Aorta (tissue), 5 donors: ENCODE results near the gene CLEC14A. TPM values are rescaled to one million over a fixed set of nuclear protein-coding genes. Genes with fewer than 3 reads are reported as not detected.

Source experiments
- ATAC-seq: fragments of 200-7000 bp; cut with Tn5 transposase; one replicate; pipeline ENCODE4 v1.9.1; 2022; ENCODE audit warnings: moderate library complexity; ENCODE audit not compliant: low FRiP score
- DNase-seq, 2 donors: peaks; one replicate each; pipeline ENCODE4 v3.0.0-alpha.2; 2020
- H3K27ac ChIP-seq, 2 donors: one replicate each; pipeline ENCODE4 v1.5.1; 2013; ENCODE audit warnings: low read length in 2 of 2, mild to moderate bottlenecking in 2 of 2, moderate library complexity in 2 of 2, control low read depth in 1 of 2, inconsistent platforms in 1 of 2, low read depth in 1 of 2
- H3K27me3 ChIP-seq, 2 donors: one replicate each; pipeline ENCODE4 v1.6.1; 2013; ENCODE audit warnings: control low read depth in 1 of 2, low read length in 1 of 2, mild to moderate bottlenecking in 1 of 2, moderate library complexity in 1 of 2; ENCODE audit not compliant: insufficient read depth in 2 of 2, control insufficient read depth in 1 of 2
- H3K36me3 ChIP-seq, 2 donors: one replicate each; pipeline ENCODE4 v1.6.1; 2013; ENCODE audit warnings: control low read depth in 1 of 2, low read length in 1 of 2, mild to moderate bottlenecking in 1 of 2; ENCODE audit not compliant: insufficient read depth in 2 of 2, control insufficient read depth in 1 of 2
- H3K4me1 ChIP-seq, 2 donors: one replicate each; pipeline ENCODE4 v1.6.1; 2013; ENCODE audit warnings: low read length in 2 of 2, control low read depth in 1 of 2, mild to moderate bottlenecking in 1 of 2, moderate library complexity in 1 of 2; ENCODE audit not compliant: insufficient read depth in 2 of 2, control insufficient read depth in 1 of 2
- H3K4me3 ChIP-seq, 2 donors: one replicate each; pipeline ENCODE4 v1.5.1; 2013; ENCODE audit warnings: low read length in 2 of 2, control low read depth in 1 of 2, mild to moderate bottlenecking in 1 of 2
- H3K9me3 ChIP-seq: one replicate; pipeline ENCODE4 v1.6.1; 2013; ENCODE audit warnings: mild to moderate bottlenecking, low read length; ENCODE audit not compliant: control insufficient read depth
- WGBS, 2 donors: extraction: QIAGEN DNeasy Blood & Tissue Kit; methylation state at CpG; one replicate each; pipeline ENCODE4 v1.1.7; 2013; 5-methylcytosine and 5-hydroxymethylcytosine counted together
- intact Hi-C, 2 donors: fragments of 100-400 bp; cut with DNase I; formaldehyde crosslinking; loops; one replicate each; pipeline versions ENCODE4 v1.14.2 to v1.15.0; 2022
- long read RNA-seq, 2 donors: library from polyadenylated mRNA; unstranded; transcript quantifications; one replicate each; pipeline ENCODE4 v2.0.0, GENCODE V29; 2020 to 2021
- polyA plus RNA-seq, 2 donors: library from polyadenylated mRNA; stranded (reverse); fragments of 200-250 nt; gene quantifications; one replicate each; pipeline ENCODE4 v1.2.3, GENCODE V29; 2013
- total RNA-seq, 2 donors: library from RNA; stranded (reverse); fragmentation: NEBNext Ultra II Directional; extraction: Animal tissue kit (Norgen Biotek cat#: 25700); gene quantifications; one replicate each; pipeline ENCODE4 v1.2.1, GENCODE V29; 2021
- donor health status: healthy with polysubstance abuse.
- donor health status: Bipolar disorder and iron deficiency.
- donor health status: DM: no; HTN: no; CAD: no.
- donor health status: DM: no; HTN: no; CAD: no.
- donor health status: DM: yes; HTN: yes; CAD: no.

Gene CLEC14A, protein sequence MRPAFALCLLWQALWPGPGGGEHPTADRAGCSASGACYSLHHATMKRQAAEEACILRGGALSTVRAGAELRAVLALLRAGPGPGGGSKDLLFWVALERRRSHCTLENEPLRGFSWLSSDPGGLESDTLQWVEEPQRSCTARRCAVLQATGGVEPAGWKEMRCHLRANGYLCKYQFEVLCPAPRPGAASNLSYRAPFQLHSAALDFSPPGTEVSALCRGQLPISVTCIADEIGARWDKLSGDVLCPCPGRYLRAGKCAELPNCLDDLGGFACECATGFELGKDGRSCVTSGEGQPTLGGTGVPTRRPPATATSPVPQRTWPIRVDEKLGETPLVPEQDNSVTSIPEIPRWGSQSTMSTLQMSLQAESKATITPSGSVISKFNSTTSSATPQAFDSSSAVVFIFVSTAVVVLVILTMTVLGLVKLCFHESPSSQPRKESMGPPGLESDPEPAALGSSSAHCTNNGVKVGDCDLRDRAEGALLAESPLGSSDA
- total RNA-seq: 10 to 100 TPM; 36.8 to 56.0 TPM
- 1 to 10 TPM; 2.4 to 6.3 TPM for polyA plus RNA-seq
- long read RNA-seq, donor 1, transcript CLEC14A-201 (1 exons, 2,267 nt): major isoform, 363 of 363 reads
- long read RNA-seq, donor 1, partial matches to known transcripts: 0 of 363 reads
- long read RNA-seq, donor 1, other reads (novel, unspliced or antisense): 0 of 363 reads
- long read RNA-seq, donor 2, transcript CLEC14A-201 (1 exons, 2,267 nt): major isoform, 80 of 80 reads
- long read RNA-seq, donor 2, partial matches to known transcripts: 0 of 80 reads
- long read RNA-seq, donor 2, other reads (novel, unspliced or antisense): 0 of 80 reads

DNA sequence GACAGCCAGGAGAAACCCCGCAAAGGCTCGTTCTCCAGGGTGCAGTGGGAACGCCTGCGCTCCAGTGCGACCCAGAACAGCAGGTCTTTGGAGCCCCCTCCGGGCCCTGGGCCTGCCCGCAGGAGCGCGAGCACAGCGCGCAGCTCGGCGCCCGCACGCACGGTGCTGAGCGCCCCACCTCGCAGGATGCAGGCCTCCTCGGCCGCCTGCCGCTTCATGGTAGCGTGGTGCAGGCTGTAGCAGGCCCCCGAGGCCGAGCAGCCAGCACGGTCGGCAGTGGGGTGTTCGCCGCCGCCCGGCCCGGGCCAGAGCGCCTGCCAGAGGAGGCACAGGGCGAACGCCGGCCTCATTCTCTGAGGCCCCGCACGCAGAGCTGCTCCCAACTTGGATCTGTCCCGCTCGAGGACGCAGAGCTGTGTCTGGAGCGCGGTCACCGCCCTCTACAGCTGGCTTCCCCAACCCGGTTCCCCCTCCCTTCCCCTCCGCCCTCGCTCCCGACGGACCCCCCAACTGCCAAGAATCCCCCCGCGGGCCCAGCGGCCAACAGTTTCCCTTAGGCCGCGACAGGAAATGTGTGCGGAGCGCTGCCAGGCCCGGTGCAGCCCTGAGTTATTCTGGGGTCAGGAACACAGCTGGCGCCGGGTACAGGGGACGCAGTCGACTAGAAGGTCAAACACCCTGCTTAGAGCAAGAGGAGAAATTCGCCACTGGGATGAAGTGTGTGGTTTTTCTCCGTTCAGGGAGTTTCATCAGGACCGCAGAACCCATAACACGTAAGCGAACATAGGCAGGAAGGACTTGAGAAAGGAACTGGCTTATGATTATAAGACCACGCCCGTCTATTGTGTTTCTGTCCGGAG, at the start of gene CLEC14A:
TSS of gene CLEC14A (minus strand) at position 421 of the 860 bp plus-strand sequence. CDS start at position 350, 71 bp downstream.
- no peak within 1 kb of the TSS for H3K27ac ChIP-seq
- WGBS, 2 donors: 12% methylated on average over 64 to 68 of the region's 68 CpGs
- DNase-seq (peak; percentile 51 to 81), ATAC-seq (peak; percentile 80)
- H3K4me3 ChIP-seq: peak within 1 kb of the TSS in 1 of 2 donors; percentile 14
- intact Hi-C loops: no loop called here
- H3K27me3 ChIP-seq: no peaks in the 10 kb centered on the region
- no peaks in the 10 kb centered on the region for H3K36me3 ChIP-seq
- H3K9me3 ChIP-seq: peaks cover 3% of the 10 kb centered on the region
- no peaks in the 10 kb centered on the region for H3K4me1 ChIP-seq

DNA sequence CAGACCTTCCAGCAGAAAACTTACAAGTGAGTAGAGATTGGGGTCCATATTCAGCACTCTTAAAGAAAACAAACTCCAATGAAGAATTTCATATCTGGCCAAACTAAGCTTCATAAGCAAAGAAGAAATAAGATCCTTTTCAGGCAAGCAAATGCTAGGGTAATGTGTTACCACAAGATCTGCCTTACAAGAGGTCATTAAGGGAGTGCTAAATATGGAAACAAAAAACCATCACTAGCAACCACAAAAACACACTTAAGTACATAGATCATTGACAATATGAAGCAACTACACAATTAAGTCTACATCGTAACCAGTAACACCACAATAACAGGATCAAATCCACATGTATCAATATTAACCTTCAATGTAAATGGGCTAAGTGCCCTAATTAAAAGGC, 47.1 kb upstream of the CLEC14A start:
- H3K27ac ChIP-seq: no peak overlapping the region
- WGBS, 2 donors: 91 to 98% methylated on average over 1 of the region's 1 CpG
- DNase-seq: no peak
- H3K9me3 ChIP-seq: no peaks in the 10 kb centered on the region
- ATAC-seq: no peak
- no peaks in the 10 kb centered on the region for H3K27me3 ChIP-seq
- H3K4me3 ChIP-seq: no peak overlapping the region
- intact Hi-C loops: no loop called here
- no peaks in the 10 kb centered on the region for H3K36me3 ChIP-seq
- no peaks in the 10 kb centered on the region for H3K4me1 ChIP-seq

DNA sequence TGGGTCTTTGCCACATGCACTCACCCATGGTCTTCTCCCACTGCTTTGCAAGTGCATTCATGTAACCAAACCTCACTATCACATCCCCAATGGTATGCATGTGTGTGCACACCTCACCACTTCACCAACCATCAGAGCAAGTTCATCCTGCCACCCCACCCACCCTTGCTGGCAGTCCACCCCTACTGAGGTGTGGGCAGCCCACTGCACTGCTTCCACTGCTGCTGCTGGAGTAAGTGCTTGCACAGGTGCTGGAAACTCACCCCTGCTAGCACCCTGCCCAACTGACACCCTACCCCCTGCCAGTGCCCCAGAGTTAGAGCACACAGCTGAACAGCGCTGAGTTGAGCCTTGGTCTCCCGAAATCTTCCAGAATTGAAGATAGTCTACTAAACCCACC, 46.1 kb upstream of the CLEC14A start:
- no peaks in the 10 kb centered on the region for H3K4me1 ChIP-seq
- H3K4me3 ChIP-seq: no peak overlapping the region
- intact Hi-C loops: no loop called here
- no peaks in the 10 kb centered on the region for H3K27me3 ChIP-seq
- peak in 1 of 2 donors; percentile 17 for DNase-seq
- peak; percentile 29 for ATAC-seq
- H3K36me3 ChIP-seq: no peaks in the 10 kb centered on the region
- H3K9me3 ChIP-seq: no peaks in the 10 kb centered on the region
- WGBS, 2 donors: 94 to 95% methylated on average over 2 of the region's 2 CpGs
- H3K27ac ChIP-seq: no peak overlapping the region

DNA sequence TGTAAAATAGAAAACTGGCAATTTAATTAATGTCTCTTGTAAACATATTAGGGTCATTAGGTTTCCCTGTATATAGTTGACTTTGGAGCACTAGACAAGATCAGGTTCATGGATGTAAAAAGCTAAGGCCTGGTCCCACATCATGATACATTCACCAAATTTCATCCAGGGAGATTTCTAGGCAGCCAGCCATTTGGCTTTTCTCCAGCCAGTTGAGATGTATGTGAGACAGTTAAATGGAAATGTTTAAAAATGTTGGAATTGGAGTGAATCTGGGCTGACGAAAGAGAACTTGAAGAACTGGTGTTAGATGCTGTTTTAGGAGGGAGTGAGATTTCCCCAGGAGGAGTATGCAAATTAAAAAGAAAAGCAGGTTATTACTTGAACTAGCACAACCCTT, 41.8 kb upstream of the CLEC14A start:
- ATAC-seq (no peak), DNase-seq (no peak)
- H3K27me3 ChIP-seq: no peaks in the 10 kb centered on the region
- 24 to 36% methylated on average over 1 of the region's 1 CpG for WGBS, 2 donors
- intact Hi-C loops: no loop called here
- no peaks in the 10 kb centered on the region for H3K4me1 ChIP-seq
- no peaks in the 10 kb centered on the region for H3K9me3 ChIP-seq
- no peak overlapping the region for H3K27ac ChIP-seq
- H3K4me3 ChIP-seq: no peak overlapping the region
- H3K36me3 ChIP-seq: no peaks in the 10 kb centered on the region

DNA sequence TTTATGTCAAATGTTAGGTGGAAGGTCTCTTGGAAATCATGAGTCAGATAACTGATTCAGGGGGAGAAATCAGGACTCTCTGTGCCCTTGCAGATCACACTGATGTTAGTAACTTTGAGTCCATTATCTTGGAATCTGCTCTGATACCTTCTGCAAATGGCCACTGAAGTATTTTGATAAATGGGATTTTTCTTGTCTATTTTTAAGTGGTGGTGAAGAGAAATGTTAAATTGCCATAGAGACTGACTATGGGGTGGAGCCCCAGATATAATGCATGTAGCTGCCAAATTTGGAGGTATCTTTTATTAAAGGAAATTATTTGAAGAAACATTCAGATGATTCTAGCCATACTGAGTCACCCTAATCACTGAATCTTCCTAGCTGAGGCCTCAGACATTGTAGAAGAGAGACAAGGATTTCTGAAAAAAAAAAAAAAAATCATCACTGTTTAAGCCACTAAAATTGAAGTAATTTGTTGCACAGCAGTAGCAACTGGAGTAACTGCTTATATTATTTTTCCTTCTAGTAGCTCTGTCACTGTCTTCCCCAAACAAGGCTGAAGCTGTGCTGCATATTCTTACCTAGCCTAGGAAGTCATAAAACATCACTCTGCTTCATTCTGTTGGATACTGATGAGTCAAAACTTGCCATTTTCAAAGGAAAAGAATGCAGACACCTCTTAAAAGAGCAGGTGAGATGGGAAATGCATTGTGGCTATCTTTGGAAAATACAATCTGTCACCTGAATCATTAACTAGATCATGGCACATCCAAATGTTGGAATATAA, 36.0 kb upstream of the CLEC14A start:
- no peak for ATAC-seq
- intact Hi-C loops: loop anchor here in 1 of 2 donors (5.0 kb wide), 1 partner anchor 120 kb away; no protein-coding TSS in a partner anchor

DNA sequence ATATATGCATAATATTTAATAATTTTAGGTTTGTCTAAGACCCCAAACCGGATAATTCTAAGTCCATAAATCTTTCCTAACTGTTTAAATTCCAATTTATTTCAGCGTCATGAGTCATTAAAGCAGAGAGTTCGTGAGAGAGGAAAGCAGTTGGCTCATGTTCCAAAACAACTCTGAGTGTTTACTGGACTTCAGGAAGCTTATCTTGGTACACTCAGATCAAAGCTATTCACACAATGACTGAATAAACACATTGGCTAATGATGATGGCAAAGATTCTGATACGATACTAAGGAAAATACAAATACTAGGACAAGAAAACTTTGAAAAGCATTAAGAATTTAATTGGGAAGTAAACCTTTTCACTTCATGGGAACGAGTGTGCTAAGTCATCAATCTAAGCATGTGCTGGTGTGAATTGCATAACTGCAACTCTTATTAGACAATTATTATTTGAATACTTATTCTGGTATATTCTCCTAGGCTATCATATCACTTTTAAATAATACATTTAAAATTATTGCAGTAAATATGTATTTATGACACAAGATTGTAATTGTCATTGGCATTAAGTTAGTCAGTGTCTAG, 34.8 kb upstream of the CLEC14A start:
- H3K27ac ChIP-seq: no peak overlapping the region
- intact Hi-C loops: loop anchor here in 1 of 2 donors (5.0 kb wide), 1 partner anchor 122 kb away; no protein-coding TSS in a partner anchor
- 6 to 7% methylated on average over 5 of the region's 5 CpGs for WGBS, 2 donors
- no peak for DNase-seq
- no peaks in the 10 kb centered on the region for H3K9me3 ChIP-seq
- no peaks in the 10 kb centered on the region for H3K36me3 ChIP-seq
- peaks cover 0 to 3% of the 10 kb centered on the region in 2 donors for H3K4me1 ChIP-seq
- ATAC-seq: peak; percentile 44
- H3K27me3 ChIP-seq: no peaks in the 10 kb centered on the region
- H3K4me3 ChIP-seq: no peak overlapping the region

More for the DNA sequence above, 36.0 kb upstream of the CLEC14A start:
- DNase-seq: no peak
- Histone ChIP-seq H3K27me3 (no peaks in the 10 kb centered on the region), H3K4me1 (peaks cover 0 to 3% of the 10 kb centered on the region in 2 donors), H3K36me3 (no peaks in the 10 kb centered on the region), H3K9me3 (no peaks in the 10 kb centered on the region), H3K27ac (no peak overlapping the region), H3K4me3 (no peak overlapping the region)

DNA sequence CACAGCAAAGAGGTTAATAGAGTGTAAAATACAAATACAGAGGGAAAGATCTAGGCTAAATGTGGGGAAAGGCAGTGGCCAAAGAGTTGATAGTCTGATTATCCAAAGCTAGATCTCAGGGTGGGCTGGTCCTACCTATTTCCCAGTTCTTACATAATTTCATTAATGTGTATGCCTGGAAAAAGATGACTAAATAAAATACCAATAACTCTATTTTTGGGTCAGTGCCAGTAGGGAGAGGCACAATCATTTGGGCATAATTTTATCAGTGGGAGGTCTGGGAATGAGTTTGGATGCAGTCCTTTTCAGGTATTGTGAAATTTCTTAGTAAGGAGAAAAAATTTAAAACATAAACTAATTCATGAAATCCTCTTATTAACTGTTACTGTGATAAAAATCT, 30.6 kb upstream of the CLEC14A start:
- no peak for ATAC-seq
- intact Hi-C loops: no loop called here

More for the DNA sequence above, 30.6 kb upstream of the CLEC14A start:
- Histone ChIP-seq H3K4me3 (no peak overlapping the region), H3K4me1 (peaks cover 0 to under 1% of the 10 kb centered on the region in 2 donors), H3K36me3 (no peaks in the 10 kb centered on the region), H3K27ac (no peak overlapping the region), H3K27me3 (no peaks in the 10 kb centered on the region), H3K9me3 (no peaks in the 10 kb centered on the region)
- no peak for DNase-seq
